SK-N-SH treated with all-trans-retinoic acid at 6 μM for 48 hours (cell line): ENCODE measurements around the gene UGT1A10.

Experiments used
- ATAC-seq: fragments of 200-7000 bp; cut with Tn5 transposase; 3 replicates; pipeline ENCODE4 v1.9.1; 2020; ENCODE audit warnings: mild to moderate bottlenecking, moderate library complexity
- ARNTL ChIP-seq: fragments of 450-650 bp; formaldehyde crosslinking; IDR thresholded peaks from 2 replicates; pipeline ENCODE4 v1.5.0; 2020; ENCODE audit warnings: low read depth, mild to moderate bottlenecking, moderate library complexity, borderline replicate concordance
- BACH2 ChIP-seq: fragments of 250-450 bp; sonication (Bioruptor Pico); IDR thresholded peaks from 2 replicates; pipeline ENCODE4 v1.9.0; 2021; ENCODE audit warnings: mild to moderate bottlenecking, borderline replicate concordance
- CREB5 ChIP-seq: fragments of 250-450 bp; sonication (Bioruptor Pico); IDR thresholded peaks from 2 replicates; pipeline ENCODE4 v1.5.1; 2020; ENCODE audit warnings: low read depth, mild to moderate bottlenecking, moderate library complexity
- CSDC2 ChIP-seq: fragments of 250-450 bp; sonication (Bioruptor Pico); IDR thresholded peaks from 2 replicates; pipeline ENCODE4 v1.5.0; 2020; ENCODE audit warnings: mild to moderate bottlenecking, moderate library complexity
- CSRNP3 ChIP-seq: fragments of 250-450 bp; sonication (Bioruptor Pico); IDR thresholded peaks from 2 replicates; pipeline ENCODE4 v1.5.1; 2021; ENCODE audit warnings: mild to moderate bottlenecking, moderate library complexity
- ESRRG ChIP-seq: fragments of 250-450 bp; sonication (Bioruptor Pico); IDR thresholded peaks from 2 replicates; pipeline ENCODE4 v1.6.1; 2021; ENCODE audit warnings: mild to moderate bottlenecking
- GLIS3 ChIP-seq: fragments of 250-450 bp; sonication (Bioruptor Pico); IDR thresholded peaks from 2 replicates; pipeline ENCODE4 v1.5.0; 2020; ENCODE audit warnings: mild to moderate bottlenecking, moderate library complexity
- ISL1 ChIP-seq: fragments of 250-450 bp; sonication (Bioruptor Pico); IDR thresholded peaks from 2 replicates; pipeline ENCODE4 v2.1.2; 2022; ENCODE audit warnings: mild to moderate bottlenecking, moderate library complexity
- OSR1 ChIP-seq: fragments of 250-450 bp; sonication (Bioruptor Pico); IDR thresholded peaks from 2 replicates; pipeline ENCODE4 v1.8.0; 2022; ENCODE audit warnings: moderate library complexity, mild to moderate bottlenecking, inconsistent platforms
- RARB ChIP-seq: fragments of 250-450 bp; sonication (Bioruptor Pico); IDR thresholded peaks from 2 replicates; pipeline ENCODE4 v1.8.0; 2021; ENCODE audit warnings: mild to moderate bottlenecking, moderate library complexity
- SNAI2 ChIP-seq: fragments of 250-450 bp; sonication (Bioruptor Pico); IDR thresholded peaks from 2 replicates; pipeline ENCODE4 v1.5.0; 2020; ENCODE audit warnings: mild to moderate bottlenecking, moderate library complexity
- TCF4 ChIP-seq: fragments of 250-450 bp; sonication (Bioruptor Pico); IDR thresholded peaks from 2 replicates; pipeline ENCODE4 v1.8.0; 2021; ENCODE audit warnings: mild to moderate bottlenecking, moderate library complexity, borderline replicate concordance
- TOX ChIP-seq: fragments of 250-450 bp; sonication (Bioruptor Pico); IDR thresholded peaks from 2 replicates; pipeline ENCODE4 v1.8.0; 2021; ENCODE audit warnings: mild to moderate bottlenecking, moderate library complexity, borderline replicate concordance
- TSHZ2 ChIP-seq: fragments of 250-450 bp; sonication (Bioruptor Pico); IDR thresholded peaks from 2 replicates; pipeline ENCODE4 v1.5.0; 2020; ENCODE audit warnings: mild to moderate bottlenecking, moderate library complexity
- ZC3H10 ChIP-seq: fragments of 250-450 bp; sonication (Bioruptor Pico); IDR thresholded peaks from 2 replicates; pipeline ENCODE4 v1.5.1; 2021; ENCODE audit warnings: mild to moderate bottlenecking, moderate library complexity
- ZFP30 ChIP-seq: fragments of 450-650 bp; formaldehyde crosslinking; IDR thresholded peaks from 2 replicates; pipeline ENCODE4 v1.5.0; 2022; ENCODE audit warnings: mild to moderate bottlenecking, moderate library complexity
- ZNF565 ChIP-seq: fragments of 450-650 bp; formaldehyde crosslinking; conservative IDR thresholded peaks from 2 replicates; pipeline ENCODE4 v1.5.0; 2020; ENCODE audit warnings: low read depth, mild to moderate bottlenecking, moderate library complexity
- ZNF70 ChIP-seq: fragments of 450-650 bp; formaldehyde crosslinking; IDR thresholded peaks from 2 replicates; pipeline ENCODE4 v1.5.0; 2020; ENCODE audit warnings: mild to moderate bottlenecking, moderate library complexity
- ZNF8 ChIP-seq: fragments of 450-650 bp; formaldehyde crosslinking; IDR thresholded peaks from 2 replicates; pipeline ENCODE4 v1.5.0; 2020; ENCODE audit warnings: mild to moderate bottlenecking, moderate library complexity
- TF ChIP-seq, protein P1 (sequence below): fragments of 250-450 bp; sonication (Bioruptor Pico); IDR thresholded peaks from 2 replicates; pipeline ENCODE4 v1.8.0; 2020; ENCODE audit warnings: mild to moderate bottlenecking, moderate library complexity, borderline replicate concordance
- TF ChIP-seq, protein P2 (sequence below): fragments of 250-450 bp; sonication (Bioruptor Pico); IDR thresholded peaks from 2 replicates; pipeline ENCODE4 v1.8.0; 2021; ENCODE audit warnings: low read depth, mild to moderate bottlenecking, moderate library complexity, borderline replicate concordance

Gene UGT1A10

GRCh38 chr2:233780771-233781170 is 144.5 kb downstream of the UGT1A10 start:
- no peak for ATAC-seq
- TF ChIP-seq RARB (CRISPR knock-in tag) (no peak), CSDC2 (CRISPR knock-in tag) (no peak)

GRCh38 chr2:233789554-233789953 is 153.3 kb downstream of the UGT1A10 start:
- TF ChIP-seq ESRRG (no peak), ISL1 (no peak), OSR1 (CRISPR knock-in tag) (no peak), ZFP30 (no peak), CSRNP3 (CRISPR knock-in tag) (no peak), TCF4 (CRISPR knock-in tag) (no peak), CREB5 (CRISPR knock-in tag) (no peak), ZC3H10 (CRISPR knock-in tag) (no peak), ZNF8 (CRISPR knock-in tag) (no peak), GLIS3 (CRISPR knock-in tag) (no peak), TOX (CRISPR knock-in tag) (no peak), RARB (CRISPR knock-in tag) (no peak), CSDC2 (CRISPR knock-in tag) (no peak), ZNF70 (CRISPR knock-in tag) (no peak), BACH2 (CRISPR knock-in tag) (no peak), ZNF565 (no peak), TSHZ2 (CRISPR knock-in tag) (no peak)
- TF ChIP-seq, protein P1, sequence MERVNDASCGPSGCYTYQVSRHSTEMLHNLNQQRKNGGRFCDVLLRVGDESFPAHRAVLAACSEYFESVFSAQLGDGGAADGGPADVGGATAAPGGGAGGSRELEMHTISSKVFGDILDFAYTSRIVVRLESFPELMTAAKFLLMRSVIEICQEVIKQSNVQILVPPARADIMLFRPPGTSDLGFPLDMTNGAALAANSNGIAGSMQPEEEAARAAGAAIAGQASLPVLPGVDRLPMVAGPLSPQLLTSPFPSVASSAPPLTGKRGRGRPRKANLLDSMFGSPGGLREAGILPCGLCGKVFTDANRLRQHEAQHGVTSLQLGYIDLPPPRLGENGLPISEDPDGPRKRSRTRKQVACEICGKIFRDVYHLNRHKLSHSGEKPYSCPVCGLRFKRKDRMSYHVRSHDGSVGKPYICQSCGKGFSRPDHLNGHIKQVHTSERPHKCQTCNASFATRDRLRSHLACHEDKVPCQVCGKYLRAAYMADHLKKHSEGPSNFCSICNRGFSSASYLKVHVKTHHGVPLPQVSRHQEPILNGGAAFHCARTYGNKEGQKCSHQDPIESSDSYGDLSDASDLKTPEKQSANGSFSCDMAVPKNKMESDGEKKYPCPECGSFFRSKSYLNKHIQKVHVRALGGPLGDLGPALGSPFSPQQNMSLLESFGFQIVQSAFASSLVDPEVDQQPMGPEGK (CRISPR knock-in tag), result no peak
- TF ChIP-seq, protein P2, sequence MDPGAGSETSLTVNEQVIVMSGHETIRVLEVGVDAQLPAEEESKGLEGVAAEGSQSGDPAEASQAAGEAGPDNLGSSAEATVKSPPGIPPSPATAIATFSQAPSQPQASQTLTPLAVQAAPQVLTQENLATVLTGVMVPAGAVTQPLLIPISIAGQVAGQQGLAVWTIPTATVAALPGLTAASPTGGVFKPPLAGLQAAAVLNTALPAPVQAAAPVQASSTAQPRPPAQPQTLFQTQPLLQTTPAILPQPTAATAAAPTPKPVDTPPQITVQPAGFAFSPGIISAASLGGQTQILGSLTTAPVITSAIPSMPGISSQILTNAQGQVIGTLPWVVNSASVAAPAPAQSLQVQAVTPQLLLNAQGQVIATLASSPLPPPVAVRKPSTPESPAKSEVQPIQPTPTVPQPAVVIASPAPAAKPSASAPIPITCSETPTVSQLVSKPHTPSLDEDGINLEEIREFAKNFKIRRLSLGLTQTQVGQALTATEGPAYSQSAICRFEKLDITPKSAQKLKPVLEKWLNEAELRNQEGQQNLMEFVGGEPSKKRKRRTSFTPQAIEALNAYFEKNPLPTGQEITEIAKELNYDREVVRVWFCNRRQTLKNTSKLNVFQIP, result no peak
- no peak for ATAC-seq

DNA sequence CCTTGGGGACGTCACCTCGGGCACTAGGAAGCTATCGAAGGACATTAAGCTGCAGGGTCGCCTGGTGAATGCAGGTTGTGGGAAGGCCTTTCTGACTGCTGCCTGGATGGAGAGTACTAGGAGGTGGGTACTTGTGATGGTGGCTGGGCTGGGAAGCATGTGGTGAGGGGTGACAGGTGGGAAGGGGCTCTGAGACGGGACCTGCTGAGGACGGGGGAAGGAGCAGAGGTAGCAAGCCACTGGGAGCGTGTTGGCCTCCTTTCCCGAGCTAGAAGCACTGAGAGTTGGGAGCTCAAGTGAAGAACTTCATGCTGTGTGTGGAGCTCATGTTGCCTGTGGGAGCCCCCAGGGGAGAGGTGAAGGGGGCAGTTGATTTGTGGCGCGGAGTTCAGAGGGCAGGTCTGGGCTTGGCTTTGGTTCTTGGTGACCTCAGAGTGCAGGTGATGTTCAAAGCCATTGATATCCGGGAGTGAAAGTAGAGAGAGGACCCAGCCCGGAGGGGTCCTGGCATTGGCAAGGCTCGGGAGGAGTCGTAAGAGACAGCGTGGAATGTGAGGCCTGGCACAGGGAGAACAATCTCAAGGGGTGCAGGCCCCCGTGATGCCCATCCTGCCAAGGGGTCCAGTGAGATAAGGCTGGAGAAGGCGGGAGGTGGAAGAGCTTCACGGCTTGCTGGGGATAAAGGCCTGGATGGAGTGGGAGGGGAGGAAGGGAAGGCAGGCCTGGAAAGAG is 155.1 kb downstream of the UGT1A10 start:
- no peak for ATAC-seq
- TF ChIP-seq ZC3H10 (CRISPR knock-in tag) (no peak), TCF4 (CRISPR knock-in tag) (no peak), ZFP30 (no peak), GLIS3 (CRISPR knock-in tag) (no peak), OSR1 (CRISPR knock-in tag) (no peak), CREB5 (CRISPR knock-in tag) (no peak), ARNTL (no peak), SNAI2 (CRISPR knock-in tag) (no peak), CSRNP3 (CRISPR knock-in tag) (no peak), ZNF565 (no peak), BACH2 (CRISPR knock-in tag) (no peak), CSDC2 (CRISPR knock-in tag) (no peak)
- TF ChIP-seq, protein P1 (CRISPR knock-in tag), result no peak
